Mesenteric fat pad (tissue), 1 donor: ENCODE measurements around the gene PAX8. TPM values are rescaled to one million over a fixed set of nuclear protein-coding genes. Genes with fewer than 3 reads are reported as not detected.
"Not testable (repeated sequence)": the region's sequence is repeated elsewhere in the genome, so short reads cannot be mapped to it uniquely, and the experiment has no call there.

Source experiments
- DNase-seq: peaks from one replicate; pipeline ENCODE4 v3.0.0-alpha.2; 2020; ENCODE audit warnings: low spot score
- total RNA-seq: library from RNA; stranded (reverse); fragmentation: NEBNext Ultra II Directional; extraction: Animal tissue kit (Norgen Biotek cat#: 25700); gene quantifications from one replicate; pipeline ENCODE4 v1.2.1, GENCODE V29; 2021
- donor health status: DM: yes; HTN: yes; CAD: no.

PAX8 gene
- total RNA-seq, 1 donor from 2014 or later = 5.3 TPM

GRCh38 chr2:113291191-113291590 lies 12.5 kb upstream of the PAX8 start:
- DNase-seq = no peak

DNA sequence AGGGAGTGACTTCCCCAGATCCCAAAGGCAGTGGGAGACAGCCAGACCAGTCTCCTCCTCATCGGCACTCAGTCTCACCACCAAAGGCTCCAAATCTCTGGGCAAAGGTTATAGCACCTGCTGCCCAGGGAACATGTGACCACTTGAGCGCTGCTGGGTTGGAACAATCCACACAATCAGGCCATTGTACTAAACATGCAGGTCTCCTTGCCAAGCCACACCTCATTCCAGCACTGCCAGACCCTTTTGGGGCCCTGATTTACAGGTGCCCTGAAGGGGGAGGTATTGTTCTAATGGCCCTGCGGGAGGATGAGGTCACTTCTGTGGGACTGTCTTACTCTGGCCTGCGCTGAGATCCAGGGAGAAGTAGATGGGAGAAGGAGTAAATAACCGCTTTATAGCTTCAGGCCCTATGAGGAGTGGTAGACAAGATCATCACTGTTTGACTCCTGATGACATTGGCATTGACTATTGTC lies 10.0 kb upstream of the PAX8 start:
- DNase-seq = not testable (repeated sequence)

- DNase-seq = not testable (repeated sequence)
Observed at GRCh38 chr2:113288117-113288673, 9.5 kb upstream of the PAX8 start.

DNA sequence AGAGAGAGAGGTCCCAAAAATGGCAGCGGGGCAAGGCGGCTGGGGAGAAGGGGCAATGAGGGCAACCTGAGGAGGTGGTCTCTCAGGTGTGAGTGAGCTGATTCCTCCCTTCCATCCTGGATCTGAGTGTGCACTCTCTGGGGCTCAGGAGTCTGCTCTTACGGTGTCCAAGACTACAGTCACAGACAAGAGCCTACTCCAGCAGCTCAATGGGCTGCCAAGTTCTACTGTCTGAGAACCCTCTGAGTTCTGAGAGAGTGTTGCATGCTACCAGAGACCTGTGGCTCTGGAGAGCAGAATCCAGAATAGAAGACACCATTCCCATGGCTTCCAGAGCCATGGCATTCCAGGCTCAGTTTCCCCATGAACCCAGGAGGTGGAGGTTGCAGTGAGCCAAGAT lies 7.1 kb upstream of the PAX8 start:
- no peak for DNase-seq

DNA sequence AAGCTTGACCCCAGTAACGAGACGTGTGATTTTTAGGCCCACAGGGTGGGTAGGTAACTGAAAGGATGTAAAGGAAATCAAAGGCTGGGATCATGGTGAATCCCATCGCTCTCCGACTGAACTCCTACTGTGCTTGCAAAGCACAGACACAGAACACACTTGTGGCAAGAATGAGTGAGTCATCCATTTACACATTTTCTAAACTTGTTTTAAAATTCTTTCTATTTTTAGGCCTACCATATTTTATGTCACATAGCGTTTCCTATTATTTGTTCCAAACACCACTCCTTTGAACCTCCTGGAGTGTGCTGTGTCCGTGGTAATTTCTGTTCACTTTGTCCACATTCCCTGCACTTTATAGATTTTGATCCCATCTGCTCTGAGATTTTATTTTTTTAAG lies 6.3 kb upstream of the PAX8 start:
- DNase-seq = not testable (repeated sequence)

DNA sequence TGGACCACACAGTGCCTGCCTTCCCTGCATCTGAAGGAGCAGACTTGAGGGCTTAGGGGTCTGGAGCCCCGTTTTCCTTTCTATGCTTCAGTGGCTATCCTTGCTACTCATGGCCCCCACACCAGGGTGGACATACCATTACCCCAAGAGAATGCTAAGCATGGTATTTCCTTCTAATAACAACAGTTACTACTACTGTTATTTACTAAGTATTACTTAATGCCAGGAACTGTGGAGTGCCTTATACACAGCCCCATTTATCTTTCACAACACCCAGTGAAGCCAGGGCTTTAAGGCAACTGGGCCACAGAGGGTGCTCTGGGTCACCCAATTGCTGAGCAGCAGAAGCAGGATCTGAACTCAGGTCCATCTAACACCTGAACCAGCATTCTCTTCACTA lies 5.8 kb upstream of the PAX8 start:
- no peak for DNase-seq

- no peak for DNase-seq
Observed at GRCh38 chr2:113283704-113284284, 5.1 kb upstream of the PAX8 start.

DNA sequence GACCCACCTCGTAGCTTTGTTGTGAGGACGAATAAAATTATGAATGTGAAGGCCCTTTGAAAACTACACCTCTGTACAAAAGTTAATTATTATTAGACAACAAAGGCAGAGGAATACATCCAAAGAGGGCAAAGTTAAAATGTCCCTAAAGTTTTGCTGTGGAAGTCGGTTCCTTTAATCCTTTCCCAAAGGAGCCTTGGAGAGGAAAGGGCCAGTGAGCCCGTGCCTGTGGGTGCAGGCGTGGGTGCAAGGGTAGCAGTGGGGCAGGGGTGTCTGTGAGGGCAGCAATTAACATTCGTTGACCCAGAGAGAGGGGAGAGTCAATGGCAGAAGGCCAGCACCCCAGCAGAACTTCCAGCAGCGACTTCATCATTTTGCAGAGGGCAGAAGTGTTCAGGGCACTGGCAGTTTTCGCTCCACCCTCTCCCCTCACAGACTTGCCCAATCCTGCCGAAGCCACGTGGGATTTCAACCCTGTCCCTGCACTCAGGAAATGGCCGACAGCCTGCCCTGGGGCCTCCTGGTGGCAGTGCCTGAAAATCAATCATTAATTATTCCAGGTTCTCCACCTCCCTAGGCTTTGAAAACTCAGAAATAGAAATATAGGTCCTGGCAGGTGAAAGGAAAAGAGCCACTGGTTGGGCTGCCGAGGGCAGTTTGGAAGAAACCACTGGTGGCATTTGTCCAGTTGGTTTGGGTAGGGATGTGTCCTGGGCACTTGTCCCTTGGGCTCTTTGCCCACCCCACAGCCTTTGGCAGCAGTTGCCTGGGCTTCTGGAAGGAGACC lies 4.2 kb upstream of the PAX8 start:
- no peak for DNase-seq

DNA sequence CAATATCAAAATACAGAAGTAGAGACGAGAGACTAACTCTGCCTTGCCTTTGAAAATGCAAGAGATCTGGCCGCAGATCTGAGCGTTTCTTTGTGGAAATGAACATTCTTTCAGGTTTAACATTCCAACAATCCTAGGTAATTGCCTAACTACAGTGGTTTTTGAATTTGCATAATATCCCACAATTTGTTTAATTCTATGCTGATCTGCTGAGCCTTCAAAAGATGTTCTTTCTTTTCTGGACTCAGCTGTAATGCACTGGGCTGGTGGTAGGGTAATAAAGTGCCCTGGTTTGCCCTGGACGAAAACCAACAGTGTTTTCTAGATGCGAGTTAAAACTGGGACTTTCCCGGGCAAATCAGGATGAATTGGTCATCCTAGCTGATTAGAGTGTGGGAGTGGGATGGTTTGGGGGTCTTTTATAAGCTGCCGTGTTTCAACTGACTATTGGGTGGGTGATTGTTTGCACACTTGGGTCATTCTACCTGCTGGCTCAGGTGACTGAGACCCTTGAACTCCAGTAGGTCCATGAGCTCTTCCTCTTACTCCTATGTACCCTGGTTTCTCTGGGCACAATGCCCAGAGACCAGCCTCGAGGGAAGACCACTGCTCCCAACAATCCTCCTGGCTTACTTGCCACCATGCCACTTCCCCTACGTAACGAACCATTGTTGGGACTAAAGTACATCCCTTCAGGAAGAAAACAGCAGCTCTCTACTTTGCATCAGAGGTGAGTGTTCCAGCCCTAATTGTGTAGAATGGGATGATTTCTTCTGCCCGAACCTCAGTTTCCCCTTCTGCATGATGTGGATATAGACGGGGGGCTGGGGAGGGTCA lies 3.4 kb upstream of the PAX8 start:
- DNase-seq = no peak

DNA sequence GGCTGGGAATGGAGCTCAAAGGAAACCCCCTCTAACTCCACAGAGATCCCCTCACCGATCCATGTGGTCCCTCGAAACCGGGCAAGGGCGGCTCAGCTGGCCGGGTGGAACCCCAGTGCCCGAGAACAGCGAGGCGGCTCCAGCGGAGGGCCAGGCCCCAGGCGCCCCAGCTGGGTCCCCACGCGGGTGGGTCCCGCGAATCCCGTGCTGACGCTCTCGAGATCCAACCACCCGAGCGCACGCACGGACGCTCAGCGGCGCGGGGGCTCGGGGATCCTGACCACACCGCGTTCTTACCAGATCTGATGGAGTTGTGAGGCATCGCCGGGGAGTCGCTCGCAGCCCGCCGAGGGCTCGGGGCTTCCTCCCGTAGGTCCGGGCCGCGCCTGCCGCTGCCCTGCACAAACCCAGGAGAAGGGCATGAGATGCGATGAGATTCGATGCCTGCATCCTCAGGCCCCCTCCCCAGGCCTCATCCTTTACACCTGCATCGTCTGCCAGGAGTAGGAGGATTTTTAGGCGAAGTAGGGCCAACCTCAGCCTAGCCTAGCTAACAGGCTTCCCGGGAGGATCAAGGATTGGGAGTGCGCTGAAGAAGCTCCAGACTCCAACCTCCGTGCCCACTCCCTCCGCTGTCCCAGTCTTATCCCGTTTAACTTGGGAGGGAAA lies 514 bp downstream of the PAX8 start:
- DNase-seq = no peak

DNA sequence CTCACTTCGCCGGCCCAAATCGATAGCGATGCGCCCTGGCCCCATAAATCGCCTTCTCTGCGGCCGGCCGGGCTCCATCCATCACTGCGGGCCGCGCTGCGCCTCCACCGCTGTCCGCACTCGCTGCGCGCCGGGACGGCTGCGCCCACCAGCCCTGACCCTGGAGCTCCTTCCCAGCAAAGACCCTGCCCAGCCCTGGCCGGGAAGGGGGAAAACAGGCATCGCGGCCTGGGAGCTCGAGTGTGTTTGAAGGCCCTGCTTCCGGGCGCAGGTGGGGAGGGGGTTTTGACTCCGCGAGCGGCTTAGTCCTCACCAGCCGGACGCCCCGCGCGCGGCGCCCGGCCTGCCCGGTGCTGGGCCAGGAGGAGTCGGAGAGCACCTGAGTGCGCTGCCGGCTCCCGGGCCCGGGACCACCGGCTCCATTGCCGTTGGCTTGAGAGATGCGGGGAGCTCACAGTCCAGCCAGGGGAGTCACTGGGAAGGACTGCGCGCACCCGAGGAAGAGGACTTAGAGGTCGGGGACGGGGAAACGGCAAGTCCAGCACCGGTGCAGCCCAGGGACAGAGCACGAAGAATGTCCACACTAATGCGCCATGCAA lies 1.1 kb downstream of the PAX8 start:
- DNase-seq = no peak

GRCh38 chr2:113276761-113277425 lies 1.8 kb downstream of the PAX8 start:
- DNase-seq = no peak

- no peak for DNase-seq
Observed at GRCh38 chr2:113276216-113276760, 2.4 kb downstream of the PAX8 start.

DNA sequence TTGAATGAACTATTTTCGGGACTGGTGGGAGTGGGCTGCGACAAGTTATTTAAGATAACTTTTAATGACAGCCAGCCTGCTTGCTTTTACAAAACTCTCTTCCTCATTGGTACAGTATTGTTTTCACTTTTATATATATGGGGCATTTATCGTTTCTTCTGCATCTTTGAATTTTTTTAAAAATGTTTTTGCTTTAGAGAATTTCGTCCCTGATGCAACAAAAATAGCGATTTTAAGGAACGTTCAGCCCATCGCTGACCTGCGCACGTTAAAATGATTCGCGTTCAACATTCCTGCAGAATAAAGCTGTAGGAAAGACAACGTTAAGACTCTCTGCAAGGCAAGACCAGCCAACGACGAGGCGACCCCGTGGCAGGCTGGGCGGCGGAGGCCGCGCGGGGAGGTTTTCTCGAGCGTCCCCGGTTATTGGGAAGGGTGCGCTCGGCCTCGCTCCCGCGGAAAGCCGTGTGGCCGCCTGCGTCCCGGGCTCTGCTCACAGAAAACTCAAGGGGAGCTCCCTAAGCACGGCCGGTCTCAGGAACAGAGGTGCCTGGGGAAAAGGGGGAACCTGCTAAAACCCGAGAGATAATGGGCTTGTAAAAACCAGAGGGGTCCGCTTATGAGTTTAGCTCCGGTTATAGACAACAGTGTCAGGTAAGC lies 3.0 kb downstream of the PAX8 start:
- DNase-seq = no peak

- DNase-seq = no peak
Observed at GRCh38 chr2:113274432-113274831, 4.3 kb downstream of the PAX8 start.

GRCh38 chr2:113273981-113274380 lies 4.7 kb downstream of the PAX8 start:
- DNase-seq = no peak

- no peak for DNase-seq
Observed at GRCh38 chr2:113273027-113273551, 5.6 kb downstream of the PAX8 start.

DNA sequence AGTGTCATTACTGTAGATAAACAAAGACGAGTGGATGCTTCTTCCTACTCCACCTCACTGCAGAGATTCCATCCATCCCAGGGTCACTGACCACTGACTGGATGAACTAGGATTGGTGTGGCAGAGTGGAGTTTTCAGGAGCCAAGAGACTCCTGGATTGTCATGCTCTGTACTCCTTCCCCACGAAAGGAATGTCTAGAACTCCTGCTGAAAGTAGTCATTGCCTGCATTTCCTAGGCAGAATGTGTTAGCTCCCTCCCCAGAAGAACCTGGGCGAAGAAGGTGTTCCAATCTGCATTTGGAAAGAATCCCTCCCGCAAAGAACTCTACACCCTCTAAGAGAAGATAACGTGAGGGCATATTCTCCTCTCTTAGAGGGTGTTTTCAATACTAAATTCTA lies 6.2 kb downstream of the PAX8 start:
- DNase-seq = no peak
